Measurements from ENCODE around the gene GASK1A.

The GASK1A gene

DNA sequence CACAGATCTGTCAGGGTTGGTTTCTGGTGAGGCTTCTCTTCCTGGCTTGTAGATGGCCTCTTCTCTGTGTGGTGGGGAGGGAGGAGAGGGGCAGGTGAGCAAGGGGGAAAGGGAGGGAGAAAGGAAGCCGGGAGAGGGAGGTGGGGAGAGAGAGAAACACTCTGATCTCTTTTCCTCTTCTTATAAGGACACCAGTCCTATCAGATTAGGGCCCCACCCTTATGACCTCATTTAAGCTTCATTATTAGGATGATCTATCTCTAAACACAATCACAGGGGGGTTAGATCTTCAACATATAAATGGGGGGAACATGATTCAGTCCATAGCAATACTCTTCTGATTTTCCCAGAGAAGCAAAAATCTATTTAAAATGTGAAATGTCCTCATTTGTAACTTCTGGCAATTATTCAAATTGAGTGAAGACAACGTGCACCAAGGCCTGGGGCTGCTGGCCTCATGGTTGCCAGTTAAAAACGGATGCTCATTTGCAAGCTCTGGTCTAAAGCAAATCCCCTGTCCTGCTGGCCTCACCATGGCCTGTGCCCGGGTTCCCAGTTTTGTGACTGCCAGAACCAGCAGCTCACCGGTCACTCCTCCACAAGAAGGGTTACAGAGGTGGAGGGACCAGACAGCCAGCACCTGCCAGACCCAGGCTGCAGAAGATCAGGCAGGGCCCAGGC lies 118.4 kb downstream of the GASK1A start:
- no peak overlapping the region for H3K9ac ChIP-seq (ENCODE audit: low read length in 2 of 2)
- H3K9me3 ChIP-seq (ENCODE audit: control insufficient read depth in 2 of 2, low read length in 2 of 2) = no peaks in the 10 kb centered on the region
- H3K4me1 ChIP-seq (ENCODE audit: control insufficient read depth, insufficient read depth, low read length) = peaks cover 15% of the 10 kb centered on the region
- no peak overlapping the region for H3K4me3 ChIP-seq (ENCODE audit: low read length in 2 of 2)
- no peaks in the 10 kb centered on the region for H3K27me3 ChIP-seq (ENCODE audit: control insufficient read depth in 1 of 2, insufficient read depth in 2 of 2, low read length in 2 of 2)
- H3K36me3 ChIP-seq (ENCODE audit: control insufficient read depth in 2 of 2, insufficient read depth in 2 of 2, low read length in 2 of 2) = peaks cover 0 to 2% of the 10 kb centered on the region in 2 donors
- H3K27ac ChIP-seq (ENCODE audit: low read length) = no peak overlapping the region

DNA sequence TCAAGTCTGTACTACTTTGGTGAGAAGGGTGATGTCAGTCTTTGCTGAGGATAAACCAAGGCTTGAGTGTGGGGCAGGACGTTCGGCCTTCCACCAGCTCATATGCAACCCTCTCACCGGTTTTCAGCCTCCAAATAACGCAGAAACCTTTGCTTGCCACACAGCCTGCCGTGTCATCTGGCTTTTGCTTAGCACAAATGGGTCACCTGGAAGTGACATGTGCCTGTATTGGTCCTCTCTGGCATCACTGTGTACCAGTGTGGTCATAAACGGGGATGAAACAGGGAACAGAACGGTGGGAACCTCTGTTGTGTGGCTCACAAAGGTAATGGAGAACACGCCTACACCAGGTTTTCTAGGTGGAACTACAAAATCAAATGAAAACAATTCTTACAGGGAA lies 119.7 kb downstream of the GASK1A start:
- Histone ChIP-seq H3K9ac (ENCODE audit: low read length in 2 of 2) (no peak overlapping the region), H3K9me3 (ENCODE audit: control insufficient read depth in 2 of 2, low read length in 2 of 2) (no peaks in the 10 kb centered on the region), H3K36me3 (ENCODE audit: control insufficient read depth in 2 of 2, insufficient read depth in 2 of 2, low read length in 2 of 2) (peaks cover 0 to 2% of the 10 kb centered on the region in 2 donors), H3K4me1 (ENCODE audit: control insufficient read depth, insufficient read depth, low read length) (peaks cover 24% of the 10 kb centered on the region), H3K27ac (ENCODE audit: low read length) (no peak overlapping the region), H3K4me3 (ENCODE audit: low read length in 2 of 2) (no peak overlapping the region), H3K27me3 (ENCODE audit: control insufficient read depth in 1 of 2, insufficient read depth in 2 of 2, low read length in 2 of 2) (no peaks in the 10 kb centered on the region)

DNA sequence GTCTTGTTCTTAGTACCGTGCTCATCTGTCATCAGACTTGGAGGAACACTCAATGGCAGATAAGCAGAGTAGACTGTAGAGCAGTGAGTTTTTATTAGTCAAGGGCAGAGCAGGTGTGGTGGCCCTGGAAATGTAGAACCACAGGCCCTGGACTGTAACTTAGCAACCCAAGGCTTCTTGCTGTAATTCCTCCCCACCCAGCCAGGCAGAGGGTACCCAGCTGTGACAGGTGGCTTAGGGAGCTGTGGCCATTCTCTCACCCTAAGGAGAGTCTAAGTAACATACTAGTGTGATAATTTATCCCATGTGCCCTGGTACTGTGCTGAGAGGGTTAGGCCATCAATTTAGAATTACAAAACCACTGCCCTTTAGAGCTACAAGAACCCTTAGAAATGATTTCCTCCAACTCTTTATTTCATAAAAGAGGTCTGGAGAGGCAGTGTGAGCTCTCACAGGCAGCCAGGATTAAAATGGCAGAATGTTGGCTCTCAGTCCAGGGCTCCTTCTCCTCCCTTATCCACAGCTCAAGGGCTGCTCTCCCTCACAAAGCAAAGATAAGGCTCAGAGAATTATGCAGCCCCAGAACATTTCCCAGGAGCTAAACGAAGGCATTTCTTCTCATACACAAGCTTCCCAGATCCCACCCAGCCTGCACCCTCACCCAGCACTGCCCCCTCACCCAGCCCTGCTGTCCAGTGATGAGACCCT lies 123.8 kb downstream of the GASK1A start:
- peaks cover 21% of the 10 kb centered on the region for H3K4me1 ChIP-seq (ENCODE audit: control insufficient read depth, insufficient read depth, low read length)
- H3K27me3 ChIP-seq (ENCODE audit: control insufficient read depth in 1 of 2, insufficient read depth in 2 of 2, low read length in 2 of 2) = no peaks in the 10 kb centered on the region
- peaks cover 0 to 2% of the 10 kb centered on the region in 2 donors for H3K36me3 ChIP-seq (ENCODE audit: control insufficient read depth in 2 of 2, insufficient read depth in 2 of 2, low read length in 2 of 2)
- H3K4me3 ChIP-seq (ENCODE audit: low read length in 2 of 2) = no peak overlapping the region
- no peak overlapping the region for H3K9ac ChIP-seq (ENCODE audit: low read length in 2 of 2)
- peak overlapping the region; percentile 11 for H3K27ac ChIP-seq (ENCODE audit: low read length)
- no peaks in the 10 kb centered on the region for H3K9me3 ChIP-seq (ENCODE audit: control insufficient read depth in 2 of 2, low read length in 2 of 2)

DNA sequence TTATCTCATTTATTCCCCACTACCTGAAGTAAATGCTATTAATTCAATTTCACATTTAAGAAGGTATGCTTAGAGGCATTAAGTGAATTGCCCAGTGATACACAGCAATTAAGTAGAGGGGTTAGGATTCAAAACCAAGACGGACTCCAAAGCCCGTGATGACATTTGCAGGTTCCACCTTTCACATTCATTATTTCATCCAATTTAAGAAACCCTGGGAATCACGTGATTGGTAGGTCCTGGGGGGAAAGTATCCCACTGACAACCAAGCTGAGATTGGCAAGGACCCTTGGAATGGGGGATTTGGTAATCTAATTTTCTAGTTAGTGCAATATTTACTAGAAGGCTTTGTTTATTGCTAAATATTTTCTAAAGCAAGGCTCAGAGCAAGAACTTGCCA lies 124.9 kb downstream of the GASK1A start:
- no peak overlapping the region for H3K27ac ChIP-seq (ENCODE audit: low read length)
- H3K9me3 ChIP-seq (ENCODE audit: control insufficient read depth in 2 of 2, low read length in 2 of 2) = no peaks in the 10 kb centered on the region
- H3K36me3 ChIP-seq (ENCODE audit: control insufficient read depth in 2 of 2, insufficient read depth in 2 of 2, low read length in 2 of 2) = no peaks in the 10 kb centered on the region
- H3K4me1 ChIP-seq (ENCODE audit: control insufficient read depth, insufficient read depth, low read length) = peaks cover 21% of the 10 kb centered on the region
- H3K9ac ChIP-seq (ENCODE audit: low read length in 2 of 2) = no peak overlapping the region
- peak overlapping the region in 1 of 2 donors; percentile 83 for H3K4me3 ChIP-seq (ENCODE audit: low read length in 2 of 2)
- no peaks in the 10 kb centered on the region for H3K27me3 ChIP-seq (ENCODE audit: control insufficient read depth in 1 of 2, insufficient read depth in 2 of 2, low read length in 2 of 2)

DNA sequence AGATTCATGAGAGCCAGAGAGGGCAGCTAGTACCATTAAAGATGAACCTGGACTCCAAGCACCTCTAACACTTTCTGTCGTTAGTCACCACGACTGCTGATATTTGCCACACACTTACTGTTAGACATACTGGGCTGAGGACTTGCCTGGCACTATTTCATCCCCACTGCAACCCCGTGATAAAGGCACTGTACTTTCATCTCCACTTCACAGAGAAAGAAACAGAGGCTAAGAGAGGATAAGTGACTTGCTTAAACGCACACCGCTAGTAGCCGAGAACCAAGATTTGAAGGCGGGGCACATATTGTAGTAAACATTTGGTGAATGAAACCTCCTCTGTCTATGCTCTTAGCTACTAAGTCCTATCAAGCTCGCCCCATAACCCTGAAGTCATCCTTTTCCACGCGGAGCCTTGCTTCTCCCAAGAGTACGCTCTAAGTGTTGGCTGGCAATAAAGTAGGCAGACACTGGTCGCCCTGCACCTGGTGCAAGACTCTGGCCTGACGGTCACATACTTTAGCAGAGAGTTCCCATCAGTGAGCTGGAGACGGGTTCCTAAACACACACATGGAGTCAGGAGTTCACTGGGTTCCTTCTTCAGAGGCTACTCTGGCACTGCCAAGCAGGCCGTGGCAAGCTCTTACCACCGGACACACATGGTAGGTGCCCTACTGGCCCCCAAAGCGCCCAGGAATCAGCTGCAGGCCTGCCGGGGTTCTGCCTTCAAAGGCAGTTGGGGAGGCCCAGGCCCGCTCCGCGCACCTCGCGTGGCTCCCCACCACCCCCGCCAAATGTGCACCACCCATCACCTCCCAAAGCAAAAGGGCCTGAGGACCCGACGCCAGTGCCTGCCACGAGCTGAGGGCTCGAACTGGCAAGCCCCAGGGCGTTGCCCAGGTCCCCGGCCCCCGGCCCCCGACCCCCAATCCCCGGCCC lies 125.8 kb downstream of the GASK1A start:
- Histone ChIP-seq H3K4me3 (ENCODE audit: low read length in 2 of 2) (peak overlapping the region; percentile 68 to 83), H3K27me3 (ENCODE audit: control insufficient read depth in 1 of 2, insufficient read depth in 2 of 2, low read length in 2 of 2) (no peaks in the 10 kb centered on the region), H3K4me1 (ENCODE audit: control insufficient read depth, insufficient read depth, low read length) (peaks cover 21% of the 10 kb centered on the region), H3K27ac (ENCODE audit: low read length) (no peak overlapping the region), H3K9me3 (ENCODE audit: control insufficient read depth in 2 of 2, low read length in 2 of 2) (no peaks in the 10 kb centered on the region), H3K9ac (ENCODE audit: low read length in 2 of 2) (peak overlapping the region in 1 of 2 donors; percentile 1), H3K36me3 (ENCODE audit: control insufficient read depth in 2 of 2, insufficient read depth in 2 of 2, low read length in 2 of 2) (no peaks in the 10 kb centered on the region)

DNA sequence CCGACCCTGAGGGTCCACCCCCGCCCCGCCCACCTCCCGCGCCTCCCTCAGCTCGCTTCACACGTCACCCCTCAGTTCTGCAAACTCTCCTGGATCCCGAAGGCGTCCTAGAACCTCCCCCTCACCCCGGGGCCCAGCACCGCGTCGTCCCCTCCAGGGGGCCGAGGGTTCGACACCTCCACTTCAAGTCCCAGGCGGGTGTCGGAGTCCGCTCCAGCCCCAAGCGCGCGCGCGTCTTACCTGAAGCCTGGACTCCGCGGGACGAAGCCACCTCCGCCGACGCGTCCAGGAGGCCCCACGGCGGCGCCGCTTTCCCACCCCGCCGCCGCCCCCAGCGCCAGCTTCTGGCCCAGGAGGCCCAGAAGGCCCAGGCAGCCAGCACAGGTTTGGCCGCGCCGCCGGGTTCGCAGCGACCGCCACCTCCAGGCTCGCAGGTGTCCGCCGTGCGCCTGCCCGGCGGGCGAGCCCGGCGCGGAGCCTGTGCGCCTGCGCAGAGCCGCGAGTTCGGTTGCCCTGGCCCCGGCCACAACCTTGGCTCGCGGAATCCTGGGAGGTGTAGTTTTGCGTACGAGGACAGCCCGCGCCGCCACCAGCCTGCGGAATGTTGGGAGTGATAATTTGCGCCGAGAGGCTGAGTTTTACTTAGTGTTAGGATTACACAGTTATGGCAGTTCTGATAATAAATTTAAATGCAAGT lies 126.6 kb downstream of the GASK1A start, which contains the start of gene POMGNT2:
POMGNT2 (minus strand) TSS at position 484 of the 697 bp plus-strand sequence. CDS start 24,648 bp downstream, outside the sequence.
- Histone ChIP-seq H3K9me3 (ENCODE audit: control insufficient read depth in 2 of 2, low read length in 2 of 2) (no peaks in the 10 kb centered on the region), H3K36me3 (ENCODE audit: control insufficient read depth in 2 of 2, insufficient read depth in 2 of 2, low read length in 2 of 2) (no peaks in the 10 kb centered on the region), H3K4me3 (ENCODE audit: low read length in 2 of 2) (peak within 1 kb of the TSS; percentile 68 to 83), H3K27me3 (ENCODE audit: control insufficient read depth in 1 of 2, insufficient read depth in 2 of 2, low read length in 2 of 2) (no peaks in the 10 kb centered on the region), H3K9ac (ENCODE audit: low read length in 2 of 2) (peak within 1 kb of the TSS; percentile 59 to 62), H3K4me1 (ENCODE audit: control insufficient read depth, insufficient read depth, low read length) (peaks cover 21% of the 10 kb centered on the region), H3K27ac (ENCODE audit: low read length) (no peak within 1 kb of the TSS)

DNA sequence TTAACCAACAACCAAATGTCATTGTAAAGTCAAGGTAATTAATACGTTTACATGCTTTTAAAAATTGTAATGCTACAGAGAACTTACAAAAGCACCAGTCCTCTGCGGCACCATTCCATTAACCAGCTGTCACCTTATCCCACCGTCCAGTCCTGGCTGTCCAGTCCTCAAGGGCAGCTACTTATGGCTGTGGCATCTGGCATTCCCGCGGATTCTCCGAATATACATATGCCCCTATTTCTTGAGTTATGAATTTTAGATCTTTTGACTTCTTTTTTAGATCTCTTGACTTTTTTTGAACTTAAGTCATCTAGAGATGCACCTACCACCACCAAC lies 127.2 kb downstream of the GASK1A start:
- H3K9me3 ChIP-seq (ENCODE audit: control insufficient read depth in 2 of 2, low read length in 2 of 2) = no peaks in the 10 kb centered on the region
- H3K4me1 ChIP-seq (ENCODE audit: control insufficient read depth, insufficient read depth, low read length) = peaks cover 21% of the 10 kb centered on the region
- H3K27me3 ChIP-seq (ENCODE audit: control insufficient read depth in 1 of 2, insufficient read depth in 2 of 2, low read length in 2 of 2) = no peaks in the 10 kb centered on the region
- H3K4me3 ChIP-seq (ENCODE audit: low read length in 2 of 2) = peak overlapping the region; percentile 60 to 83
- peak overlapping the region in 1 of 2 donors; percentile 51 for H3K9ac ChIP-seq (ENCODE audit: low read length in 2 of 2)
- H3K36me3 ChIP-seq (ENCODE audit: control insufficient read depth in 2 of 2, insufficient read depth in 2 of 2, low read length in 2 of 2) = no peaks in the 10 kb centered on the region
- no peak overlapping the region for H3K27ac ChIP-seq (ENCODE audit: low read length)

All from stomach smooth muscle (tissue), 2 donors.